H1 (cell line): ENCODE data around the gene BCAS1. TPM values are rescaled to one million over a fixed set of nuclear protein-coding genes. Genes with fewer than 3 reads are reported as not detected.

Source experiments
- CTCF ChIA-PET: fragments of 300-600 bp; sonication (Branson Sonifier 250); formaldehyde crosslinking; loops from one replicate; lab custom pipeline; 2021; ENCODE audit not compliant: partially characterized antibody; lab: Charles Lee
- POLR2A ChIA-PET: fragments of 300-600 bp; sonication (Branson Sonifier 250); formaldehyde crosslinking; loops from one replicate; lab custom pipeline; 2021; ENCODE audit warnings: inconsistent platforms; ENCODE audit not compliant: partially characterized antibody; lab: Charles Lee
- DNase-seq, 2 experiments: peaks; one replicate each; pipeline versions ENCODE4 v3.0.0 to v3.0.0-alpha.2; 2010 to 2022; ENCODE audit warnings: low spot score in 2 of 2, low read depth in 1 of 2, mixed read lengths in 1 of 2
- FAIRE-seq: peaks from 2 replicates; lab custom pipeline; 2011; peaks lifted over from hg19 to GRCh38; lab: Jason Lieb, UNC
- H2AFZ ChIP-seq: 2 replicates; pipeline ENCODE4 v1.8.1; 2012; ENCODE audit warnings: low read length, inconsistent platforms
- H2AK5ac ChIP-seq: 2 replicates; pipeline ENCODE4 v1.6.1; 2013; ENCODE audit warnings: low read depth, low read length
- H2BK120ac ChIP-seq: replicated peaks from 2 replicates; pipeline ENCODE3; 2013; ENCODE audit warnings: low read depth, low read length, inconsistent platforms
- H2BK12ac ChIP-seq: 2 replicates; pipeline ENCODE4 v1.6.1; 2013; ENCODE audit warnings: low read depth, low read length
- H2BK15ac ChIP-seq: 2 replicates; pipeline ENCODE4 v1.6.1; 2013; ENCODE audit warnings: low read length
- H2BK20ac ChIP-seq: 2 replicates; pipeline ENCODE4 v1.6.1; 2013; ENCODE audit warnings: low read length
- H2BK5ac ChIP-seq: 2 replicates; pipeline ENCODE4 v1.6.1; 2013; ENCODE audit warnings: low read depth, low read length
- H3K14ac ChIP-seq: 2 replicates; pipeline ENCODE4 v1.6.1; 2013; ENCODE audit warnings: inconsistent platforms; ENCODE audit not compliant: insufficient read length
- H3K18ac ChIP-seq: 2 replicates; pipeline ENCODE4 v1.6.1; 2013; ENCODE audit warnings: low read length; ENCODE audit errors: extremely low read depth
- H3K23ac ChIP-seq: 2 replicates; pipeline ENCODE4 v1.6.1; 2013; ENCODE audit warnings: inconsistent platforms; ENCODE audit not compliant: insufficient read length
- H3K23me2 ChIP-seq: 2 replicates; pipeline ENCODE4 v1.6.1; 2013; ENCODE audit warnings: low read depth, low read length
- H3K27ac ChIP-seq: 2 replicates; pipeline ENCODE4 v1.6.1; 2011; ENCODE audit warnings: low read depth, low read length, inconsistent platforms
- H3K27me3 ChIP-seq, 4 experiments: replicated peaks in 1 of 4; 1 replicate in 1 of 4; 2 replicates in 3 of 4; pipeline versions ENCODE4 v1.6.1 to v1.8.1; 2011 to 2013; ENCODE audit warnings: low read length in 3 of 4, mild to moderate bottlenecking in 3 of 4, inconsistent platforms in 2 of 4, mixed read lengths in 2 of 4, moderate library complexity in 1 of 4; ENCODE audit not compliant: control insufficient read depth in 3 of 4, insufficient read depth in 3 of 4; ENCODE audit errors: extremely low read depth in 1 of 4
- H3K36me3 ChIP-seq, 4 experiments: 2 replicates each; pipeline versions ENCODE4 v1.6.1 to v1.8.1; 2011 to 2013; ENCODE audit warnings: mild to moderate bottlenecking in 4 of 4, low read length in 3 of 4, moderate library complexity in 2 of 4, control low read depth in 1 of 4, inconsistent platforms in 1 of 4; ENCODE audit not compliant: insufficient read depth in 4 of 4, control insufficient read depth in 2 of 4
- H3K4ac ChIP-seq: replicated peaks from 2 replicates; pipeline ENCODE3; 2013; ENCODE audit warnings: low read length, low read depth, mixed read lengths, inconsistent platforms; ENCODE audit not compliant: insufficient read length
- H3K4me1 ChIP-seq, 4 experiments: replicated peaks in 1 of 4; 1 replicate in 1 of 4; 2 replicates in 3 of 4; pipeline versions ENCODE4 v1.6.1 to v1.8.1; 2011 to 2013; ENCODE audit warnings: low read length in 3 of 4, inconsistent platforms in 2 of 4, mixed read lengths in 1 of 4; ENCODE audit not compliant: insufficient read depth in 4 of 4, control insufficient read depth in 3 of 4
- H3K4me2 ChIP-seq, 2 experiments: 2 replicates each; pipeline versions ENCODE4 v1.6.1 to v1.8.1; 2011 to 2013; ENCODE audit warnings: low read depth in 2 of 2, low read length in 2 of 2, control low read depth in 1 of 2, inconsistent platforms in 1 of 2, mild to moderate bottlenecking in 1 of 2; ENCODE audit not compliant: insufficient read depth in 1 of 2
- H3K4me3 ChIP-seq, 4 experiments: fragments of 200-600, 300-600 bp in 1 of 4; sonication (generic), shearing (Covaris generic), sonication (Bioruptor Twin) in 1 of 4; 2 replicates each; pipeline versions ENCODE4 v1.5.1 to v1.8.1; 2011 to 2016; ENCODE audit warnings: low read length in 4 of 4, low read depth in 3 of 4, control low read depth in 2 of 4, inconsistent platforms in 2 of 4, mild to moderate bottlenecking in 2 of 4, mixed read lengths in 1 of 4, moderate library complexity in 1 of 4; ENCODE audit not compliant: insufficient read depth in 2 of 4; ENCODE audit errors: extremely low read depth in 1 of 4
- H3K56ac ChIP-seq: replicated peaks from 2 replicates; pipeline ENCODE3; 2013; ENCODE audit warnings: low read depth, mild to moderate bottlenecking, mixed read lengths, low read length, inconsistent platforms; ENCODE audit not compliant: insufficient read length
- H3K79me1 ChIP-seq: 2 replicates; pipeline ENCODE4 v1.6.1; 2013; ENCODE audit warnings: low read depth, low read length, control low read depth
- H3K79me2 ChIP-seq, 2 experiments: 2 replicates each; pipeline versions ENCODE4 v1.6.1 to v1.8.1; 2012 to 2013; ENCODE audit warnings: low read length in 2 of 2, mild to moderate bottlenecking in 2 of 2, inconsistent platforms in 1 of 2; ENCODE audit not compliant: insufficient read depth in 2 of 2, control insufficient read depth in 1 of 2
- H3K9ac ChIP-seq, 4 experiments: replicated peaks in 1 of 4; 1 replicate in 1 of 4; 2 replicates in 3 of 4; pipeline versions ENCODE4 v1.6.1 to v1.8.1; 2011 to 2013; ENCODE audit warnings: low read depth in 3 of 4, low read length in 3 of 4, control low read depth in 2 of 4, mild to moderate bottlenecking in 2 of 4, moderate library complexity in 2 of 4, inconsistent platforms in 1 of 4; ENCODE audit errors: extremely low read depth in 1 of 4
- H3K9me3 ChIP-seq, 2 experiments: 2 replicates each; pipeline versions ENCODE4 v1.6.1 to v1.8.1; 2012 to 2013; ENCODE audit warnings: mild to moderate bottlenecking in 2 of 2, moderate library complexity in 2 of 2, control low read depth in 1 of 2, inconsistent platforms in 1 of 2, low read depth in 1 of 2, low read length in 1 of 2, mixed read lengths in 1 of 2; ENCODE audit not compliant: insufficient read depth in 2 of 2
- H4K20me1 ChIP-seq, 2 experiments: replicated peaks in 1 of 2; 2 replicates each; pipeline versions ENCODE3 to v1.8.1; 2011 to 2013; ENCODE audit warnings: inconsistent platforms in 2 of 2, low read length in 2 of 2, mild to moderate bottlenecking in 1 of 2; ENCODE audit not compliant: insufficient read depth in 2 of 2, control insufficient read depth in 1 of 2
- H4K5ac ChIP-seq: 2 replicates; pipeline ENCODE4 v1.6.1; 2013; ENCODE audit warnings: low read length, low read depth, mixed read lengths, inconsistent platforms; ENCODE audit not compliant: insufficient read length
- H4K8ac ChIP-seq: 2 replicates; pipeline ENCODE4 v1.8.0; 2013; ENCODE audit warnings: mild to moderate bottlenecking, moderate library complexity, low read length, inconsistent platforms; ENCODE audit not compliant: insufficient read depth; ENCODE audit errors: extremely low read depth
- H4K91ac ChIP-seq: replicated peaks from 2 replicates; pipeline ENCODE3; 2013; ENCODE audit warnings: low read length, mixed read lengths, inconsistent platforms; ENCODE audit not compliant: insufficient read length
- ASH2L ChIP-seq: fragments of 200-600, 300-600 bp; sonication (generic); IDR thresholded peaks from one replicate; pipeline ENCODE4 v1.7.1; 2017; ENCODE audit warnings: low read length
- ATF3 ChIP-seq: IDR thresholded peaks from 2 replicates; pipeline ENCODE4 v1.6.1; 2011; ENCODE audit warnings: low read depth, mild to moderate bottlenecking, low read length; ENCODE audit not compliant: insufficient read depth
- CREB1 ChIP-seq: IDR thresholded peaks from 2 replicates; pipeline ENCODE4 v1.6.1; 2012; ENCODE audit warnings: inconsistent platforms
- JUND ChIP-seq: IDR thresholded peaks from 2 replicates; pipeline ENCODE4 v1.6.1; 2011; ENCODE audit warnings: mild to moderate bottlenecking, improper control_type of control experiment, low read length
- KDM5A ChIP-seq: fragments of 200-600 bp; IDR thresholded peaks from 2 replicates; pipeline ENCODE4 v1.7.1; 2012; ENCODE audit warnings: mild to moderate bottlenecking, low read length, inconsistent platforms, mixed read lengths
- RBBP5 ChIP-seq: IDR thresholded peaks from 2 replicates; pipeline ENCODE4 v1.7.1; 2012; ENCODE audit warnings: low read depth, mild to moderate bottlenecking, inconsistent platforms, low read length, moderate library complexity, borderline replicate concordance
- RNF2 ChIP-seq: fragments of 200-900, 300-1000 bp; sonication (generic); IDR thresholded peaks from 2 replicates; pipeline ENCODE4 v1.7.1; 2016; ENCODE audit warnings: borderline replicate concordance, low read depth, mild to moderate bottlenecking, antibody characterized with exemption, low read length; ENCODE audit not compliant: poor library complexity, severe bottlenecking; ENCODE audit errors: missing control alignments
- SIN3A ChIP-seq, 2 experiments: IDR thresholded peaks in 1 of 2; conservative IDR thresholded peaks in 1 of 2; 2 replicates each; pipeline ENCODE4 v1.6.1; 2011 to 2012; ENCODE audit warnings: low read length in 2 of 2, improper control_type of control experiment in 1 of 2, low read depth in 1 of 2, mild to moderate bottlenecking in 1 of 2
- WGBS, 2 experiments: shearing (Covaris generic) in 1 of 2; methylation state at CpG; one replicate each; pipeline versions ENCODE4 v1.1.6 to v1.1.7; 2013 to 2015; ENCODE audit warnings: low lambda C conversion rate in 2 of 2, mixed read lengths in 2 of 2, inconsistent platforms in 1 of 2, low coverage in 1 of 2, missing lambda C conversion rate in 1 of 2; ENCODE audit not compliant: insufficient replicate concordance in 2 of 2, insufficient coverage in 1 of 2, insufficient read length in 1 of 2; ENCODE audit errors: extremely low coverage in 1 of 2, missing lambda C conversion rate in 1 of 2; 5-methylcytosine and 5-hydroxymethylcytosine counted together
- polyA plus RNA-seq, 7 experiments: library from polyadenylated mRNA; depleted of rRNA in 3 of 7; stranded (reverse) in 5 of 7; unstranded in 2 of 7; fragments of >200 nt in 5 of 7; fragments of 200-250 nt in 2 of 7; gene quantifications; 1 replicate in 5 of 7; 2 replicates in 1 of 7; 4 replicates in 1 of 7; pipeline versions ENCODE4 v1.2.1 to v1.2.3, GENCODE V29; 2011 to 2013; ENCODE audit warnings: missing spikeins in 2 of 7, mixed read lengths in 2 of 7
- total RNA-seq: library from RNA; stranded (reverse); fragmentation: NEBNext Ultra II Directional; extraction: Animal tissue kit (Norgen Biotek cat#: 25700); gene quantifications from 2 replicates; pipeline ENCODE4 v1.2.1, GENCODE V29; 2021
- TF ChIP-seq, protein P1 (sequence below), 3 experiments: IDR thresholded peaks; 1 replicate in 2 of 3; 2 replicates in 1 of 3; pipeline versions ENCODE4 v1.5.1 to v1.6.1; 2011; ENCODE audit warnings: low read length in 3 of 3, mild to moderate bottlenecking in 3 of 3, inconsistent platforms in 2 of 3, low read depth in 1 of 3, moderate library complexity in 1 of 3; ENCODE audit not compliant: insufficient read depth in 1 of 3; ENCODE audit errors: control extremely low read depth in 1 of 3

Gene BCAS1
- total and polyA plus RNA-seq, 2 of the 8 experiments (the other 6 are each of a cell fraction or from before 2014, with no cell fraction given) = 0.06 to 0.19 TPM

DNA sequence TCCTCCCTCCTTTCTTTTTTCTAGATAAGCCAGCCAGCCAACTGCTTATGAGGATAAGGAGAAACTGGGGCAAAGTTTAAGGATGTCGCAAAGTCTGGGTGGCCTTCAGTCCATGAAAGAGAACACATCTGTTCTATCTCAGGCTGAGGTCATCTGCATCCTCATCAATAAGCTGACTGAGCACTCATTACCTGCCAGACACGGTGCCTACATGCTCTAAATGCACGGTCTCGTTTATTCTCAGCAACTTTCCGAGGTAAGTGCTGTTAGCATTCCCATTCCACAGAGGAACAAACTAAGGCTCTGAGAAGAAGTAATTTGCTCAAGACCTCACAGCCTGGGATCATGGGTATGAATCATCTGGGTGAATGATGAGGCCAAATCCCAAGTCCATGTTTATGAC is 133.1 kb downstream of the BCAS1 start:
- Histone ChIP-seq H3K4me1 (peaks cover 6 to 16% (median 12%) of the 10 kb centered on the region in 4 experiments), H4K91ac (no peak overlapping the region), H2BK20ac (no peak overlapping the region), H3K4ac (no peak overlapping the region), H3K14ac (no peak overlapping the region), H3K27me3 (no peaks in the 10 kb centered on the region), H4K20me1 (no peaks in the 10 kb centered on the region), H4K8ac (no peak overlapping the region), H2BK5ac (no peak overlapping the region), H3K4me2 (no peak overlapping the region), H3K23me2 (no peaks in the 10 kb centered on the region), H2BK12ac (peak overlapping the region; percentile 60; the same call in 1 of the 2 replicates), H3K27ac (no peak overlapping the region), H2BK15ac (0 out of 2 replicates have a peak overlapping the region, but pooled peaks have one; percentile 6), H2AK5ac (no peak overlapping the region), H3K9me3 (no peaks in the 10 kb centered on the region), H2BK120ac (no peak overlapping the region), H2AFZ (no peak overlapping the region), H3K9ac (no peak overlapping the region), H3K23ac (no peak overlapping the region), H3K36me3 (no peaks in the 10 kb centered on the region), H3K79me1 (no peaks in the 10 kb centered on the region), H3K79me2 (no peaks in the 10 kb centered on the region), H3K4me3 (no peak overlapping the region), H3K56ac (no peak overlapping the region), H4K5ac (no peak overlapping the region), H3K18ac (no peak overlapping the region)
- POLR2A ChIA-PET = interaction anchor here (1.2 kb wide), 1 partner anchor 18 kb away, joined by 3 read pairs; no protein-coding TSS in a partner anchor
- DNase-seq = peak in 1 of 2 experiments; percentile 17
- CTCF ChIA-PET = interaction anchor here (1.4 to 8.8 kb wide), 6 partner anchors 12 to 169 kb away, joined by 3 to 102 read pairs (median 5); no protein-coding TSS in a partner anchor
- no peak for FAIRE-seq
- 98% methylated on average over 5 of the region's 5 CpGs; no CpG with 5 or more reads in 1 of the 2 experiments for WGBS, 2 experiments
- no peak for TF ChIP-seq ATF3
- TF ChIP-seq RNF2 = no peak
- TF ChIP-seq JUND = no peak
- TF ChIP-seq SIN3A (conservative IDR thresholded peaks at IDR 0.05 in 1 of 2, IDR thresholded peaks at IDR 0.05 in 1 of 2; ENCODE audit: low read depth in 1 of 2, low read length in 2 of 2) = no peak
- TF ChIP-seq, protein P1, sequence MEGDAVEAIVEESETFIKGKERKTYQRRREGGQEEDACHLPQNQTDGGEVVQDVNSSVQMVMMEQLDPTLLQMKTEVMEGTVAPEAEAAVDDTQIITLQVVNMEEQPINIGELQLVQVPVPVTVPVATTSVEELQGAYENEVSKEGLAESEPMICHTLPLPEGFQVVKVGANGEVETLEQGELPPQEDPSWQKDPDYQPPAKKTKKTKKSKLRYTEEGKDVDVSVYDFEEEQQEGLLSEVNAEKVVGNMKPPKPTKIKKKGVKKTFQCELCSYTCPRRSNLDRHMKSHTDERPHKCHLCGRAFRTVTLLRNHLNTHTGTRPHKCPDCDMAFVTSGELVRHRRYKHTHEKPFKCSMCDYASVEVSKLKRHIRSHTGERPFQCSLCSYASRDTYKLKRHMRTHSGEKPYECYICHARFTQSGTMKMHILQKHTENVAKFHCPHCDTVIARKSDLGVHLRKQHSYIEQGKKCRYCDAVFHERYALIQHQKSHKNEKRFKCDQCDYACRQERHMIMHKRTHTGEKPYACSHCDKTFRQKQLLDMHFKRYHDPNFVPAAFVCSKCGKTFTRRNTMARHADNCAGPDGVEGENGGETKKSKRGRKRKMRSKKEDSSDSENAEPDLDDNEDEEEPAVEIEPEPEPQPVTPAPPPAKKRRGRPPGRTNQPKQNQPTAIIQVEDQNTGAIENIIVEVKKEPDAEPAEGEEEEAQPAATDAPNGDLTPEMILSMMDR (IDR thresholded peaks at IDR 0.05; ENCODE audit: control extremely low read depth in 1 of 3, insufficient read depth in 1 of 3, low read depth in 1 of 3, low read length in 3 of 3) = no peak
- no peak for TF ChIP-seq ASH2L
- TF ChIP-seq KDM5A = no peak
- TF ChIP-seq RBBP5 = no peak
- no peak for TF ChIP-seq CREB1
